GM23338 (cell line): ENCODE measurements around the gene RASGRP3. TPM values are rescaled to one million over a fixed set of nuclear protein-coding genes. Genes with fewer than 3 reads are reported as not detected.

ENCODE experiments used
- ATAC-seq: fragments of 200-7000 bp; cut with Tn5 transposase; 3 replicates; pipeline ENCODE4 v1.9.1; 2020
- DNase-seq: peaks from one replicate; pipeline ENCODE4 v3.0.0-alpha.2; 2015; ENCODE audit warnings: low spot score
- H2AFZ ChIP-seq: fragments of 200-600 bp; sonication (generic); 2 replicates; pipeline ENCODE4 v1.8.0; 2016; ENCODE audit warnings: antibody characterized with exemption, mild to moderate bottlenecking, moderate library complexity
- H3F3A ChIP-seq: fragments of 200-600 bp; sonication (generic); replicated peaks from 2 replicates; pipeline ENCODE4 v1.8.0; 2017; ENCODE audit warnings: antibody characterized with exemption, mixed run types, low read depth
- H3K27ac ChIP-seq: fragments of 200-600 bp; sonication (generic); 2 replicates; pipeline ENCODE4 v1.6.1; 2016; ENCODE audit warnings: low read depth
- H3K27me3 ChIP-seq: fragments of 200-600 bp; sonication (generic); 2 replicates; pipeline ENCODE4 v1.8.0; 2016; ENCODE audit warnings: mild to moderate bottlenecking, mixed run types, moderate library complexity; ENCODE audit not compliant: insufficient read depth
- H3K36me3 ChIP-seq: fragments of 200-600 bp; sonication (generic); 2 replicates; pipeline ENCODE4 v1.8.0; 2016; ENCODE audit warnings: mild to moderate bottlenecking; ENCODE audit not compliant: insufficient read depth
- H3K4me1 ChIP-seq: fragments of 200-600 bp; sonication (generic); 2 replicates; pipeline ENCODE4 v1.8.0; 2016; ENCODE audit warnings: mild to moderate bottlenecking, moderate library complexity; ENCODE audit not compliant: insufficient read depth
- H3K4me2 ChIP-seq: fragments of 200-600 bp; sonication (generic); 2 replicates; pipeline ENCODE4 v1.7.1; 2017; ENCODE audit warnings: mixed run types
- H3K4me3 ChIP-seq: fragments of 200-600 bp; sonication (generic); 2 replicates; pipeline ENCODE4 v1.6.1; 2016; ENCODE audit warnings: mixed run types
- H3K79me2 ChIP-seq: fragments of 200-600 bp; sonication (generic); replicated peaks from 2 replicates; pipeline ENCODE4 v1.8.0; 2017; ENCODE audit warnings: mild to moderate bottlenecking; ENCODE audit not compliant: insufficient read depth
- H3K9me2 ChIP-seq: fragments of 200-600 bp; sonication (generic); 2 replicates; pipeline ENCODE4 v1.8.0; 2017; ENCODE audit not compliant: insufficient read depth
- H4K20me1 ChIP-seq: fragments of 200-600 bp; sonication (generic); replicated peaks from 2 replicates; pipeline ENCODE4 v1.8.0; 2017; ENCODE audit warnings: mild to moderate bottlenecking; ENCODE audit not compliant: insufficient read depth
- H3K27ac Mint-ChIP-seq: 2 replicates; pipeline ENCODE4 v1.8.0; 2020; ENCODE audit warnings: inconsistent platforms, mild to moderate bottlenecking, moderate library complexity, mixed read lengths
- H3K27me3 Mint-ChIP-seq: 3 replicates; pipeline ENCODE4 v1.8.0; 2022; ENCODE audit warnings: low read depth, mild to moderate bottlenecking, moderate library complexity, mixed read lengths, inconsistent platforms; ENCODE audit not compliant: insufficient read depth, poor library complexity
- H3K36me3 Mint-ChIP-seq: 3 replicates; pipeline ENCODE4 v1.8.0; 2021; ENCODE audit warnings: low read depth, mild to moderate bottlenecking, inconsistent platforms, moderate library complexity, mixed read lengths
- H3K4me1 Mint-ChIP-seq: 3 replicates; pipeline ENCODE4 v1.8.0; 2020; ENCODE audit warnings: mild to moderate bottlenecking, inconsistent platforms, mixed read lengths
- H3K4me3 Mint-ChIP-seq: 3 replicates; pipeline ENCODE4 v1.8.0; 2021; ENCODE audit warnings: moderate library complexity, mild to moderate bottlenecking, inconsistent platforms, mixed read lengths
- H3K9me3 Mint-ChIP-seq: 3 replicates; pipeline ENCODE4 v1.8.0; 2020; ENCODE audit warnings: moderate library complexity, mild to moderate bottlenecking, inconsistent platforms, mixed read lengths
- CREB1 ChIP-seq: fragments of 250-450 bp; sonication (Bioruptor Pico); IDR thresholded peaks from 2 replicates; pipeline ENCODE4 v1.5.0; 2020; ENCODE audit warnings: low read depth, mild to moderate bottlenecking, moderate library complexity
- CTCF ChIP-seq, 2 experiments: fragments of 200-600 bp in 1 of 2; sonication (generic) in 1 of 2; conservative IDR thresholded peaks; 2 replicates each; pipeline versions ENCODE4 v1.5.1 to v1.6.1; 2016 to 2017; ENCODE audit warnings: antibody characterized with exemption in 2 of 2, low read depth in 2 of 2, mild to moderate bottlenecking in 2 of 2, moderate library complexity in 1 of 2
- ETS1 ChIP-seq: IDR thresholded peaks from 2 replicates; pipeline ENCODE4 v1.6.1; 2016; ENCODE audit warnings: antibody characterized with exemption
- EZH2 ChIP-seq: fragments of 200-600 bp; sonication (generic); IDR thresholded peaks from one replicate; pipeline ENCODE4 v1.8.0; 2017; ENCODE audit warnings: antibody characterized with exemption, mild to moderate bottlenecking, low read depth; ENCODE audit not compliant: unreplicated experiment
- JUNB ChIP-seq: IDR thresholded peaks from one replicate; pipeline ENCODE4 v1.6.1; 2016; ENCODE audit warnings: antibody characterized with exemption; ENCODE audit not compliant: unreplicated experiment
- NANOG ChIP-seq: IDR thresholded peaks from 2 replicates; pipeline ENCODE4 v1.6.1; 2016; ENCODE audit warnings: antibody characterized with exemption, borderline replicate concordance
- POLR2AphosphoS5 ChIP-seq: IDR thresholded peaks from 2 replicates; pipeline ENCODE4 v1.6.1; 2016; ENCODE audit warnings: antibody characterized with exemption, low read depth
- STAT1 ChIP-seq: IDR thresholded peaks from one replicate; pipeline ENCODE4 v1.6.1; 2016; ENCODE audit warnings: antibody characterized with exemption; ENCODE audit not compliant: unreplicated experiment
- ZNF114 ChIP-seq: fragments of 250-450 bp; sonication (Bioruptor Pico); IDR thresholded peaks from 2 replicates; pipeline ENCODE4 v1.5.0; 2020; ENCODE audit warnings: mild to moderate bottlenecking, moderate library complexity
- ZNF331 ChIP-seq: fragments of 250-450 bp; sonication (Bioruptor Pico); IDR thresholded peaks from 2 replicates; pipeline ENCODE4 v1.5.0; 2020; ENCODE audit warnings: low read depth, mild to moderate bottlenecking, moderate library complexity
- polyA plus RNA-seq: library from polyadenylated mRNA; unstranded; fragments of >200 nt; fragmentation: Nextera tagmentation; extraction: Ambion mirVana; gene quantifications from 2 replicates; pipeline ENCODE4 v1.2.1, GENCODE V29; 2016
- total RNA-seq: library from RNA; depleted of rRNA; stranded (reverse); fragments of >200 nt; shearing (Covaris generic); gene quantifications from 2 replicates; pipeline ENCODE4 v1.2.3, GENCODE V29; 2014
- TF ChIP-seq, protein P1 (sequence below): fragments of 250-450 bp; sonication (Bioruptor Pico); IDR thresholded peaks from 2 replicates; pipeline ENCODE4 v1.5.0; 2020; ENCODE audit warnings: mild to moderate bottlenecking, moderate library complexity

Gene RASGRP3
- total and polyA plus RNA-seq, 2 experiments from 2014 or later = 0.19 to 0.69 TPM

DNA sequence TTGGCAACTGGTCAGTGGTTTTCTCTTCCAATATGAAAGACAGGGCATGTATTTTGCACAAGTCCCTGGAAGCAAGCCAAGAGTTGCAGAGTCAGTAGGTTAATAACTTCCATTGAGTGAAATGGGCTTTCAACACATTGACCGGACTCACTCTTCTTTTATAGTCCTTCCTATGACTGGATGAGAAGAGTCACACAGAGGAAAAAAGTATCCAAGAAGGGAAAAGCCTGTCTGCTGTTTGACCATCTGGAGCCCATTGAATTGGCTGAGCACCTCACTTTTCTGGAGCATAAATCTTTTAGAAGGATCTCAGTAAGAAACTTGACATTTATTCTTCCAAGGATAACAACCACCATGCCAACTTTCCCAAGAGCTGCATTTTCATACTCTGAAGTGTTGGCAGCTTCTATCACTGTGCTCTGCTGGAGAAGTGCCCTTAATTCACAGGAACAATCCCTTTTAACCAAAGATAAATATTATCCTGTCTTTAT lies 45.4 kb downstream of the RASGRP3 start:
- no peaks in the 10 kb centered on the region for H3K9me3 Mint-ChIP-seq
- TF ChIP-seq CREB1 (CRISPR knock-in tag) (no peak), ZNF114 (CRISPR knock-in tag) (no peak), CTCF (conservative IDR thresholded peaks at IDR 0.05; ENCODE audit: low read depth in 2 of 2) (no peak), JUNB (no peak)
- Histone ChIP-seq H3K27me3 (no peaks in the 10 kb centered on the region), H3K27ac (no peak overlapping the region), H2AFZ (peak overlapping the region; percentile 16; the same call in 1 of the 2 replicates), H3K4me3 (no peak overlapping the region), H3K79me2 (no peaks in the 10 kb centered on the region), H4K20me1 (no peaks in the 10 kb centered on the region), H3F3A (no peaks in the 10 kb centered on the region), H3K9me2 (peaks cover 7% of the 10 kb centered on the region; the same call in 1 of the 2 replicates), H3K4me1 (0 out of 2 replicates have a peak, but pooled peaks cover 3% of the 10 kb centered on the region), H3K36me3 (no peaks in the 10 kb centered on the region), H3K4me2 (no peak overlapping the region)
- peaks cover 3% of the 10 kb centered on the region for H3K27me3 Mint-ChIP-seq
- H3K4me3 Mint-ChIP-seq = no peak overlapping the region
- H3K4me1 Mint-ChIP-seq = peaks cover 4% of the 10 kb centered on the region; the same call in 2 of the 3 replicates
- ATAC-seq (no peak), DNase-seq (no peak)
- no peaks in the 10 kb centered on the region for H3K36me3 Mint-ChIP-seq
- H3K27ac Mint-ChIP-seq = no peak overlapping the region

DNA sequence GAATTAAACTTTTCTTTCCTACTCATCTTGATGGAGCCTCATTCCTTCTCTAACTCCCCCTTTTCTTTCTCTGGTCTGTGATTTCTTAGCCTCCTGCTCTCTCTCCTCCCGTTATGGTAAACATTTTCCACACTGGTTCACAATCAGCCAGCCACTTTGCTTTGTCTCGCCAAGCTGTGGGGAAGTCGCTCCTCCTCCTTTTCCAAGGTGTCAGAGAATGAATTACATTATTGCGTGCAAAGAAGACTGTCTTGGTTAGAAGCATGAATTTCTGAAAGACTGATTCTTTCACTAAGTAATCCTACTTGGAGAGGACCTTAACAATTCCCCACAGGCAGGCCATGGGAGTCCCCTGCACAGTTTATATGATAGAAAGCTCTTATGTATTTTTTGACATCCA lies 46.1 kb downstream of the RASGRP3 start:
- H3F3A ChIP-seq = no peaks in the 10 kb centered on the region
- H3K36me3 Mint-ChIP-seq = no peaks in the 10 kb centered on the region
- TF ChIP-seq ZNF114 (CRISPR knock-in tag) = no peak
- TF ChIP-seq ETS1 = no peak
- no peak for TF ChIP-seq ZNF331 (CRISPR knock-in tag)
- TF ChIP-seq JUNB = no peak
- TF ChIP-seq, protein P1, sequence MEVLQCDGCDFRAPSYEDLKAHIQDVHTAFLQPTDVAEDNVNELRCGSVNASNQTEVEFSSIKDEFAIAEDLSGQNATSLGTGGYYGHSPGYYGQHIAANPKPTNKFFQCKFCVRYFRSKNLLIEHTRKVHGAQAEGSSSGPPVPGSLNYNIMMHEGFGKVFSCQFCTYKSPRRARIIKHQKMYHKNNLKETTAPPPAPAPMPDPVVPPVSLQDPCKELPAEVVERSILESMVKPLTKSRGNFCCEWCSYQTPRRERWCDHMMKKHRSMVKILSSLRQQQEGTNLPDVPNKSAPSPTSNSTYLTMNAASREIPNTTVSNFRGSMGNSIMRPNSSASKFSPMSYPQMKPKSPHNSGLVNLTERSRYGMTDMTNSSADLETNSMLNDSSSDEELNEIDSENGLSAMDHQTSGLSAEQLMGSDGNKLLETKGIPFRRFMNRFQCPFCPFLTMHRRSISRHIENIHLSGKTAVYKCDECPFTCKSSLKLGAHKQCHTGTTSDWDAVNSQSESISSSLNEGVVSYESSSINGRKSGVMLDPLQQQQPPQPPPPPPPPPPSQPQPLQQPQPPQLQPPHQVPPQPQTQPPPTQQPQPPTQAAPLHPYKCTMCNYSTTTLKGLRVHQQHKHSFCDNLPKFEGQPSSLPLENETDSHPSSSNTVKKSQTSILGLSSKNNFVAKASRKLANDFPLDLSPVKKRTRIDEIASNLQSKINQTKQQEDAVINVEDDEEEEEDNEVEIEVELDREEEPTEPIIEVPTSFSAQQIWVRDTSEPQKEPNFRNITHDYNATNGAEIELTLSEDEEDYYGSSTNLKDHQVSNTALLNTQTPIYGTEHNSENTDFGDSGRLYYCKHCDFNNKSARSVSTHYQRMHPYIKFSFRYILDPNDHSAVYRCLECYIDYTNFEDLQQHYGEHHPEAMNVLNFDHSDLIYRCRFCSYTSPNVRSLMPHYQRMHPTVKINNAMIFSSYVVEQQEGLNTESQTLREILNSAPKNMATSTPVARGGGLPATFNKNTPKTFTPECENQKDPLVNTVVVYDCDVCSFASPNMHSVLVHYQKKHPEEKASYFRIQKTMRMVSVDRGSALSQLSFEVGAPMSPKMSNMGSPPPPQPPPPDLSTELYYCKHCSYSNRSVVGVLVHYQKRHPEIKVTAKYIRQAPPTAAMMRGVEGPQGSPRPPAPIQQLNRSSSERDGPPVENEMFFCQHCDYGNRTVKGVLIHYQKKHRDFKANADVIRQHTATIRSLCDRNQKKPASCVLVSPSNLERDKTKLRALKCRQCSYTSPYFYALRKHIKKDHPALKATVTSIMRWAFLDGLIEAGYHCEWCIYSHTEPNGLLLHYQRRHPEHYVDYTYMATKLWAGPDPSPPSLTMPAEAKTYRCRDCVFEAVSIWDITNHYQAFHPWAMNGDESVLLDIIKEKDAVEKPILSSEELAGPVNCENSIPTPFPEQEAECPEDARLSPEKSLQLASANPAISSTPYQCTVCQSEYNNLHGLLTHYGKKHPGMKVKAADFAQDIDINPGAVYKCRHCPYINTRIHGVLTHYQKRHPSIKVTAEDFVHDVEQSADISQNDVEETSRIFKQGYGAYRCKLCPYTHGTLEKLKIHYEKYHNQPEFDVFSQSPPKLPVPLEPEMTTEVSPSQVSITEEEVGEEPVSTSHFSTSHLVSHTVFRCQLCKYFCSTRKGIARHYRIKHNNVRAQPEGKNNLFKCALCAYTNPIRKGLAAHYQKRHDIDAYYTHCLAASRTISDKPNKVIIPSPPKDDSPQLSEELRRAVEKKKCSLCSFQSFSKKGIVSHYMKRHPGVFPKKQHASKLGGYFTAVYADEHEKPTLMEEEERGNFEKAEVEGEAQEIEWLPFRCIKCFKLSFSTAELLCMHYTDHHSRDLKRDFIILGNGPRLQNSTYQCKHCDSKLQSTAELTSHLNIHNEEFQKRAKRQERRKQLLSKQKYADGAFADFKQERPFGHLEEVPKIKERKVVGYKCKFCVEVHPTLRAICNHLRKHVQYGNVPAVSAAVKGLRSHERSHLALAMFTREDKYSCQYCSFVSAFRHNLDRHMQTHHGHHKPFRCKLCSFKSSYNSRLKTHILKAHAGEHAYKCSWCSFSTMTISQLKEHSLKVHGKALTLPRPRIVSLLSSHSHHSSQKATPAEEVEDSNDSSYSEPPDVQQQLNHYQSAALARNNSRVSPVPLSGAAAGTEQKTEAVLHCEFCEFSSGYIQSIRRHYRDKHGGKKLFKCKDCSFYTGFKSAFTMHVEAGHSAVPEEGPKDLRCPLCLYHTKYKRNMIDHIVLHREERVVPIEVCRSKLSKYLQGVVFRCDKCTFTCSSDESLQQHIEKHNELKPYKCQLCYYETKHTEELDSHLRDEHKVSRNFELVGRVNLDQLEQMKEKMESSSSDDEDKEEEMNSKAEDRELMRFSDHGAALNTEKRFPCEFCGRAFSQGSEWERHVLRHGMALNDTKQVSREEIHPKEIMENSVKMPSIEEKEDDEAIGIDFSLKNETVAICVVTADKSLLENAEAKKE (CRISPR knock-in tag) = no peak
- no peak for TF ChIP-seq POLR2AphosphoS5
- TF ChIP-seq NANOG = no peak
- no peak for TF ChIP-seq EZH2
- no peak for TF ChIP-seq CREB1 (CRISPR knock-in tag)
- no peak for TF ChIP-seq STAT1

More for the DNA sequence above, 46.1 kb downstream of the RASGRP3 start:
- Histone ChIP-seq H3K79me2 (no peaks in the 10 kb centered on the region), H2AFZ (no peak overlapping the region), H3K4me3 (no peak overlapping the region), H3K4me1 (0 out of 2 replicates have a peak, but pooled peaks cover 3% of the 10 kb centered on the region), H3K9me2 (peaks cover 7% of the 10 kb centered on the region; the same call in 1 of the 2 replicates), H3K36me3 (no peaks in the 10 kb centered on the region), H4K20me1 (no peaks in the 10 kb centered on the region), H3K27ac (no peak overlapping the region), H3K27me3 (no peaks in the 10 kb centered on the region), H3K4me2 (no peak overlapping the region)
- Mint-ChIP-seq H3K9me3 (no peaks in the 10 kb centered on the region), H3K27ac (no peak overlapping the region), H3K4me1 (peaks cover 4% of the 10 kb centered on the region; the same call in 2 of the 3 replicates), H3K4me3 (no peak overlapping the region), H3K27me3 (peaks cover 3% of the 10 kb centered on the region)
- DNase-seq (no peak), ATAC-seq (no peak)
